Fibroblast of lung (primary cell): ENCODE measurements around the gene ZFAND2A. TPM values are rescaled to one million over a fixed set of nuclear protein-coding genes. Genes with fewer than 3 reads are reported as not detected.

Experiments used
- DNase-seq, 2 donors: peaks; one replicate each; pipeline versions ENCODE4 v3.0.0 to v3.0.0-alpha.2; 2010; ENCODE audit warnings: low read depth in 2 of 2
- H2AFZ ChIP-seq: 2 replicates; pipeline ENCODE4 v1.5.1; 2012; ENCODE audit warnings: low read length, control low read depth, inconsistent platforms
- H3K27ac ChIP-seq: 2 replicates; pipeline ENCODE4 v1.5.1; 2011; ENCODE audit warnings: low read length, control low read depth; ENCODE audit not compliant: insufficient read depth
- H3K27me3 ChIP-seq: 2 replicates; pipeline ENCODE4 v1.5.1; 2011; ENCODE audit warnings: mild to moderate bottlenecking, low read length; ENCODE audit not compliant: control insufficient read depth, insufficient read depth
- H3K36me3 ChIP-seq: 2 replicates; pipeline ENCODE4 v1.5.1; 2011; ENCODE audit warnings: low read length; ENCODE audit not compliant: control insufficient read depth, insufficient read depth
- H3K4me1 ChIP-seq: 2 replicates; pipeline ENCODE4 v1.5.1; 2011; ENCODE audit warnings: low read length; ENCODE audit not compliant: control insufficient read depth, insufficient read depth; ENCODE audit errors: extremely low read depth
- H3K4me2 ChIP-seq: 2 replicates; pipeline ENCODE4 v1.5.1; 2011; ENCODE audit warnings: low read length, control low read depth; ENCODE audit not compliant: insufficient read depth; ENCODE audit errors: extremely low read depth
- H3K4me3 ChIP-seq, 4 experiments: fragments of 200-600 bp in 1 of 4; sonication (generic) in 1 of 4; replicated peaks in 1 of 4; 2 replicates each; pipeline ENCODE4 v1.5.1; 2011 to 2016; ENCODE audit warnings: low read length in 4 of 4, low read depth in 3 of 4, mild to moderate bottlenecking in 3 of 4, control low read depth in 2 of 4, inconsistent platforms in 1 of 4, mixed read lengths in 1 of 4; ENCODE audit not compliant: insufficient read depth in 1 of 4; ENCODE audit errors: control extremely low read depth in 1 of 4
- H3K79me2 ChIP-seq: 2 replicates; pipeline ENCODE4 v1.5.1; 2012; ENCODE audit warnings: mild to moderate bottlenecking, low read length, inconsistent platforms; ENCODE audit not compliant: control insufficient read depth, insufficient read depth
- H3K9ac ChIP-seq: 2 replicates; pipeline ENCODE4 v1.5.1; 2011; ENCODE audit warnings: mild to moderate bottlenecking, low read length, control low read depth; ENCODE audit not compliant: insufficient read depth
- H3K9me3 ChIP-seq: 2 replicates; pipeline ENCODE4 v1.5.1; 2012; ENCODE audit warnings: low read depth, low read length; ENCODE audit not compliant: control insufficient read depth, insufficient read depth
- H4K20me1 ChIP-seq: 2 replicates; pipeline ENCODE4 v1.5.1; 2011; ENCODE audit warnings: low read length; ENCODE audit not compliant: control insufficient read depth, insufficient read depth; ENCODE audit errors: extremely low read depth
- CTCF ChIP-seq, 2 donors: IDR thresholded peaks in 1 of 2; conservative IDR thresholded peaks in 1 of 2; 1 replicate in 1 of 2; 2 replicates in 1 of 2; pipeline ENCODE4 v1.5.1; 2011 to 2012; ENCODE audit warnings: low read length in 2 of 2, control low read depth in 1 of 2, inconsistent platforms in 1 of 2, low read depth in 1 of 2, mild to moderate bottlenecking in 1 of 2
- EZH2 ChIP-seq: IDR thresholded peaks from 2 replicates; pipeline ENCODE4 v1.5.1; 2012; ENCODE audit warnings: low read length, control low read depth, mild to moderate bottlenecking; ENCODE audit errors: missing control alignments
- polyA plus RNA-seq, 2 donors: library from polyadenylated mRNA; depleted of rRNA in 1 of 2; stranded (reverse) in 1 of 2; unstranded in 1 of 2; fragments of >200 nt; gene quantifications; 2 replicates each; pipeline ENCODE4 v1.2.1, GENCODE V29; 2011 to 2012; ENCODE audit warnings: missing spikeins in 1 of 2
- total RNA-seq: library from RNA; depleted of rRNA; stranded (reverse); fragments of >200 nt; gene quantifications from 2 replicates; pipeline ENCODE4 v1.2.1, GENCODE V29; 2014

Gene ZFAND2A
- total and polyA plus RNA-seq, 2 donors (not counting 1 experiment from before 2014, with no cell fraction given) = 20.5 to 35.1 TPM

- Histone ChIP-seq H3K27me3 (no peaks in the 10 kb centered on the region), H3K4me1 (peaks cover 3% of the 10 kb centered on the region), H3K9me3 (no peaks in the 10 kb centered on the region), H3K9ac (no peak overlapping the region), H2AFZ (no peak overlapping the region), H3K27ac (no peak overlapping the region), H3K36me3 (no peaks in the 10 kb centered on the region), H4K20me1 (no peaks in the 10 kb centered on the region), H3K4me3 (no peak overlapping the region), H3K4me2 (no peak overlapping the region), H3K79me2 (peaks cover 8% of the 10 kb centered on the region)
- TF ChIP-seq EZH2 = no peak
- TF ChIP-seq CTCF (conservative IDR thresholded peaks at IDR 0.05 in 1 of 2, IDR thresholded peaks at IDR 0.05 in 1 of 2; ENCODE audit: low read depth in 1 of 2, low read length in 2 of 2) = no peak
- no peak for DNase-seq
Observed at GRCh38 chr7:1141651-1142050, 18.3 kb downstream of the ZFAND2A start.

DNA sequence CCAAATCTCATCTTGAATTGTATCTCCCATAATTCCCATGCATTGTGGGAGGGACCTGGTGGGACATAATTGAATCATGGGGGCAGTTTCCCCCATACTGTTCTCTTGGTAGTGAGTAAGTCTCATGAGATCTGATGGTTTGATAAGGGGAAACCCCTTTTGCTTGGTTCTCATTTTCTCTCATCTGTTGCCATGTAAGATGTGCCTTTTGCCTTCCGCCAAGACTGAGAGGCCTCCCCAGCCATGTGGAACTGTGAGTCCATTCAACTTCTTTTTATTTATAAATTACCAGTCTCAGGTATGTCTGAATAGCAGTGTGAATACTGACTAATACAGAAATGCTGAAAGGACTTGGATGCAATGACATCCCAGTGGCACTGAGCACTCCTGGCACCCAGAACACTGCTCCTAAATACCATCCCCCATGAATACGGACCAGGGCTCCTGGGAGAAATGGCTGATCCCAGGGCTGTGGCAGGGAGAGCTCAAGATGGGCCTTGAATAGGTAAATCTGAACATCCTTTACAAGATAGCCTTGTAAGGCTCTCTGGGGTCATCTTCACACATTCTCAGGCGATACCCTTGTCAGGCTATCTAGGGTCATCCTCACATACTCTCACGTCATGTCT is 19.4 kb downstream of the ZFAND2A start:
- no peaks in the 10 kb centered on the region for H3K9me3 ChIP-seq
- H3K27ac ChIP-seq = no peak overlapping the region
- DNase-seq = no peak
- no peaks in the 10 kb centered on the region for H4K20me1 ChIP-seq
- peaks cover 9% of the 10 kb centered on the region for H3K79me2 ChIP-seq
- no peak overlapping the region for H3K4me3 ChIP-seq
- no peak for TF ChIP-seq CTCF (conservative IDR thresholded peaks at IDR 0.05 in 1 of 2, IDR thresholded peaks at IDR 0.05 in 1 of 2; ENCODE audit: low read depth in 1 of 2, low read length in 2 of 2)
- no peak for TF ChIP-seq EZH2
- no peaks in the 10 kb centered on the region for H3K36me3 ChIP-seq
- no peaks in the 10 kb centered on the region for H3K27me3 ChIP-seq
- H3K4me2 ChIP-seq = no peak overlapping the region
- H3K4me1 ChIP-seq = peaks cover 3% of the 10 kb centered on the region
- no peak overlapping the region for H3K9ac ChIP-seq
- H2AFZ ChIP-seq = no peak overlapping the region

- peak overlapping the region; percentile 75 for H3K9ac ChIP-seq
Observed at GRCh38 chr7:1137517-1138167, 22.4 kb downstream of the ZFAND2A start.

More at GRCh38 chr7:1137517-1138167, 22.4 kb downstream of the ZFAND2A start:
- H3K36me3 ChIP-seq = no peaks in the 10 kb centered on the region
- peaks cover 3% of the 10 kb centered on the region for H3K4me1 ChIP-seq
- H4K20me1 ChIP-seq = no peaks in the 10 kb centered on the region
- no peaks in the 10 kb centered on the region for H3K9me3 ChIP-seq
- TF ChIP-seq EZH2 = no peak
- no peak for DNase-seq
- H3K4me2 ChIP-seq = peak overlapping the region; percentile 76
- peaks cover 9% of the 10 kb centered on the region for H3K79me2 ChIP-seq
- H3K27ac ChIP-seq = peak overlapping the region; percentile 54
- peak overlapping the region; percentile 94 for H2AFZ ChIP-seq
- no peaks in the 10 kb centered on the region for H3K27me3 ChIP-seq
- H3K4me3 ChIP-seq = peak overlapping the region; percentile 77 to 88 (median 79)
